Fibroblast of mammary gland (primary cell): ENCODE measurements around the gene TAPBP.
A peak's percentile ranks its signal among the peaks of the same experiment; 100 is the strongest.

ENCODE experiments used
- DNase-seq: peaks from one replicate; pipeline ENCODE4 v3.0.0-alpha.2; 2010; ENCODE audit warnings: low read depth
- H3K4me3 ChIP-seq: 2 replicates; pipeline ENCODE4 v1.5.1; 2011; ENCODE audit warnings: low read depth, mild to moderate bottlenecking, low read length, moderate library complexity; ENCODE audit not compliant: control insufficient read depth
- TF ChIP-seq, protein P1 (sequence below): conservative IDR thresholded peaks from 2 replicates; pipeline ENCODE4 v1.5.1; 2011; ENCODE audit warnings: low read depth, low read length, inconsistent platforms; ENCODE audit not compliant: control insufficient read depth, insufficient read depth

Gene TAPBP

DNA sequence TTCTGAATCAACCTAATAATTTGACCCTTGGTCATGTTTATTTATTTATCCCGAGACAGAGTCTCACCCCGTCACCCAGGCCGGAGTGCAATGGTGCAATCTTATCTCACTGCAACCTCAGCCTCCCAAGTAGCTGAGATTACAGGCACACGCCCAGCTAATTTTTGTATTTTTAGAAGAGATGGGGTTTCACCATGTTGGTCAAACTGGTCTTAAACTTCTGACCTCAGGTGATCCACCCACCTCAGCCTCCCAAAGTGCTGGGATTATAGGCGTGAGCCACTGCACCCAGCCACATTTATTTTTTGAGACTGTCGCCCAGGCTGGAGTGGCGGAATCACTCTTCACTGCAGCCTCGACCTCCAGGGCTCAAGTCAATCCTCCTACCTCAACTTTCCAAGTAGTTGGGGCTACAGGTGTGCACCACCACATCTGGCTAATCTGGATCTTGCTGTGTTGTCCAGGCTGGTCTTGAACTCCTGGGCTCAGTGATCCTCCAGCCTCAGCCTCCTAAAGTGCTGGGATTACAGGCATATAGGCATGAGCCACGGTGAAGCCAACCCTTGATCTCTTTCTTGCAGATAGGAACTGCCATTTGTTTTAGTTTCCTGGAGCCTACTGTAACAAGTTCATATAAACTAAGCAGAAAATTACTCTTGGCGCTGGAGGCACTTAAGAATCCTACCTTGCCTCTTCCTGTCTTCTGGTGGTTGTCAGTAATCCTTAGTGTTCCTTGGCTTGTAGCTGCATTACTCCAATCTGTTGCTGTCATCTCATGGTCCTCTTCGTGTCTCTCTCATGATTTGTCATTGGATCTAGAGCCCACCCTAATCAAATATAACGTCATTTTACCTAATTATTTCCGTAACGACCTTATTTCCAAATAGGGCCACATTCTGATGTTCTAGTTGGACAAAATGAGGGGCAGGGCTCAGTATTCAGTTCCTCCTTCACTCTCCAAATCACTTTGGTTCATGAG is 39.7 kb downstream of the TAPBP start:
- no peak for DNase-seq
- TF ChIP-seq, protein P1, sequence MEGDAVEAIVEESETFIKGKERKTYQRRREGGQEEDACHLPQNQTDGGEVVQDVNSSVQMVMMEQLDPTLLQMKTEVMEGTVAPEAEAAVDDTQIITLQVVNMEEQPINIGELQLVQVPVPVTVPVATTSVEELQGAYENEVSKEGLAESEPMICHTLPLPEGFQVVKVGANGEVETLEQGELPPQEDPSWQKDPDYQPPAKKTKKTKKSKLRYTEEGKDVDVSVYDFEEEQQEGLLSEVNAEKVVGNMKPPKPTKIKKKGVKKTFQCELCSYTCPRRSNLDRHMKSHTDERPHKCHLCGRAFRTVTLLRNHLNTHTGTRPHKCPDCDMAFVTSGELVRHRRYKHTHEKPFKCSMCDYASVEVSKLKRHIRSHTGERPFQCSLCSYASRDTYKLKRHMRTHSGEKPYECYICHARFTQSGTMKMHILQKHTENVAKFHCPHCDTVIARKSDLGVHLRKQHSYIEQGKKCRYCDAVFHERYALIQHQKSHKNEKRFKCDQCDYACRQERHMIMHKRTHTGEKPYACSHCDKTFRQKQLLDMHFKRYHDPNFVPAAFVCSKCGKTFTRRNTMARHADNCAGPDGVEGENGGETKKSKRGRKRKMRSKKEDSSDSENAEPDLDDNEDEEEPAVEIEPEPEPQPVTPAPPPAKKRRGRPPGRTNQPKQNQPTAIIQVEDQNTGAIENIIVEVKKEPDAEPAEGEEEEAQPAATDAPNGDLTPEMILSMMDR = no peak

DNA sequence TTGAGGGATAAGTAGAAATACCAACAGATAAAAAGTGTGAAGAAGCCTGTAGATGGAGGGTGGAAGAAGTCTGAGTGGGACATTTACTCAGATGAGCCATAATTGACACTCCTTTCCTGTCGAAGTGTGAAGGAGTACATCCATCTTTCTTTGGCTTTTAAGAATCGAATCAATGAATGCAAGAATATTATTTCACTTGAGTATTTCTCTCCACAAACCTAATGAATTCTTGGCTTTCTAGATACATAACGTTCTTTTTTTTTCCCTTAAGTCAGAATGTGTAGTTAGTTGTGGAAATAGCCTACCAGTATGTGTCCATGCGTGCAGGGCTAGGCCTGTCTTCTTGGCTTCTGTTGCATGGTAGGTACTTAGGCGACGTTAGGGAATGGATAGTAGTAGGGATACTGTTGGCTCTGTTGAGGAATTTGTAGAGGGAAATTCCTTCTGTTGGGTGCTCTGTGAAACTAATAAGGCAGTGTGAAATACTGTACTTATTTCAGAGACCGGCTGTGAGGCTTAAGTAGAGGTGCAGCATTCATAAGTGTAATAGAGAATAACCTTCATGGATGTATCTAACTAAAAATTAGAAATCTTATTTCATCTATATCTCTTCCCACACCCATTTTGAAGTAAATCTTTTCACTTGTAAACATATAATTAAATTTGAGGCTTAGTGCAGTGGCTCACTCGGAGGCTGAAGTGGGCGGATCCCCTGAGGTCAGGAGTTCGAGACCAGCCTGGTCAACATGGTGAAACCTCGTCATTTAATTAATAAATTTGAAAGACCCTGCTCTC is 40.6 kb downstream of the TAPBP start:
- TF ChIP-seq, protein P1 = no peak
- peak overlapping the region; percentile 100 for H3K4me3 ChIP-seq
- DNase-seq = no peak

More for the DNA sequence above, 39.7 kb downstream of the TAPBP start:
- peak overlapping the region; percentile 100 for H3K4me3 ChIP-seq

DNA sequence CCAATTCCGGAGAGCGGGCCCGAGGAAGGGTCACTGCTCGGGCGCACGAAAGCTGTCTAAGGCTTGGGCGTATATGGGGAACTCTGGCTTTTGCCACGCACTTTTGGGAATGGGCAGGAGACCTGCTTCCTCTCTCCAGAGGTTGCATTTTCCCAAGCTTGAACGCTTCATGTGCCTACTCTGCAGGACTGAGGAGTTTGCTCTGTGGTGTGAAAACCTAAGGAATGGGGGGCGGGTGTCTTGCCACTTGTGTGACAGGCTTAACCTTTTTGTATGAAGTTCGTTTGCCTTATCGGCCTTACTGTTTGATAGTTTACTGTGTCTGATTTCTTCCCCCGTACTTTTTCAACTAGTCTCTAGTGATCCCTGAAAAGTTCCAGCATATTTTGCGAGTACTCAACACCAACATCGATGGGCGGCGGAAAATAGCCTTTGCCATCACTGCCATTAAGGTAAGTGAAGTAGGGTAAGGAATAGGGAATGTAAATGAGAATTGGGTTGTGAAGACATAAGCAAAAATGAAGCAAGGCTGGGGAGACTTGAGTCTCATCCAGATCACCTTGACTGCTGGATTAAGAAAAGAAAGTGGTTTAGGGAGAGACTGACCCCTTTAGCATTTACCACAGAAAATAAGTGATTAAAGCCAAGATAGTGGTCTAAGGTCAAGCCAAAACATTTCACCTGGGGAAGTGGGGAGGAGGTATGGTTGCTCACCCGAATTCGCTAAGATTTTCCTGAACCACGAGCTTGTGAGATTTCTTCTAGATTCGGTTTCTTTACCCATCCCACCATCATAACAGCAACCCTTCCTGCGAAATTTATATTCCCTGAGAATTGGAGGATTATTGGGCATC is 41.4 kb downstream of the TAPBP start:
- TF ChIP-seq, protein P1 = no peak
- peak overlapping the region; percentile 100 for H3K4me3 ChIP-seq
- DNase-seq = peak; percentile 20

DNA sequence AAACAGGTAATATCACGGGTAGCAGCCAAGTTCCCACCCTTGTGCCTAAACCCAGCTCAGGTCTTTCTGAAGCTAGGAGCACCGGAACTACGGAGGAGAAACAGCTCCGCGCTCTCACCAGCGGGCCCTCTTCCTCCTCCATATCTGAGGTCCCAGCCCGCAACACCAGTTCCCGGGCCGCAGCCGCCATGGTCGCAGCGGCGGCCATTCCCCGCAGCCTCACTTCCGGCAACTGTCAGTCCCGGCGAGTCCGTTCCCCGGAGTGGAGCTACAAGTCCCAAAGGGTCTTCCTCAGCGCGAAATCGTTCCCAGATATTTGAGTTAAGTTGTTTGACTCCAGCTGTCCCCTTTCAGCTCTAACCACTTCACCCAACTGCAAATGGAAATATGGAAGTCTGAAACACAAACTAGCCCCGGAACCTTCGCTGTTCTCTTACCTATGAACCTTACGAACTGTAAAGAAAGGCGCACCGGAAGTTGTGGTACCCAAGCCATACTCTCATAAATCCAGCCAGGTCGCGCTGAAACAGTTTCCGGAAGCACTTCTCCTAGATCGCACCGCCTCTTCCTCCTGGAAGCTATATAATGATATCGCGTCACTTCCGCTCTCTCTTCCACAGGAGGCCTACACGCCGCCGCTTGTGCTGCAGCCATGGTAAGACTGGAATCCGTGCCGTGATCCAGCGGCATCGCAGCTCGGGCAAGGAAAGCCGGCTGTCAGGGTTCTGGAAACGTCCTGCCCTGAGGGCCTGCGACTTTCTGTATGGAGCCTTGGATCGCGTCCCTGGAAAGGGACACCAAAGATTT is 42.2 kb downstream of the TAPBP start, which contains the start of the genes RPS18 and VPS52:
TSS of gene RPS18 (plus strand) at position 608 of the 807 bp plus-strand sequence. CDS start at position 653, 45 bp downstream.
TSS of gene VPS52 (minus strand) at position 409 of the 807 bp plus-strand sequence. CDS start at position 208, 201 bp downstream.
- TF ChIP-seq, protein P1 = no peak
- peak; percentile 99 for DNase-seq
- H3K4me3 ChIP-seq = peak within 1 kb of the TSS; percentile 100

DNA sequence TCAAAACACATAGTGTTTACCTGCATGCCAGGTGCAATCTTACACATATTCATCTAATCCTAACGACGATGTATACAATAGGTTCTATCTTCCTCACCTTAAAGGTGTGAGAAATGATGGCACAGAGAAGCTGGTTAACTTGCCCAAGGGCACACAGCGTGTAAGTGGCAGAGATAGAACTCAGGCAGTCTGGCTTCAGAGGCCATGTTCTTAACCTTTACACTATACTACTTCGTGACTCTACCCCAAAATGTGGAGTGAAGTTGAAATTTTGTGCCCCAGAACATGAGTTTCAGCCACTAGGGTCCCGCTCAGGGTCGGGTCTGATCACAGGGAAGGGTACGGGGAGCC is 42.8 kb downstream of the TAPBP start:
- DNase-seq = peak; percentile 28

More for the DNA sequence above, 42.8 kb downstream of the TAPBP start:
- TF ChIP-seq, protein P1 = no peak
- H3K4me3 ChIP-seq = peak overlapping the region; percentile 100
